Astrocyte of the spinal cord (primary cell): ENCODE results near the gene LIN28A.

ENCODE experiments used
- DNase-seq: peaks from one replicate; pipeline ENCODE4 v3.0.0; 2011; ENCODE audit warnings: low read depth, low spot score
- H3K4me3 ChIP-seq: 2 replicates; pipeline ENCODE4 v1.5.1; 2011; ENCODE audit warnings: low read depth, mild to moderate bottlenecking, low read length, moderate library complexity
- in situ Hi-C: cut with HindIII; loops from 2 replicates; pipeline ENCODE4 v1.10.0; 2017; ENCODE audit warnings: low sequenced_read_pairs
- TF ChIP-seq, protein P1 (sequence below): IDR thresholded peaks from 2 replicates; pipeline ENCODE4 v1.5.1; 2012; ENCODE audit warnings: low read depth, mild to moderate bottlenecking, low read length, inconsistent platforms

The LIN28A gene

DNA sequence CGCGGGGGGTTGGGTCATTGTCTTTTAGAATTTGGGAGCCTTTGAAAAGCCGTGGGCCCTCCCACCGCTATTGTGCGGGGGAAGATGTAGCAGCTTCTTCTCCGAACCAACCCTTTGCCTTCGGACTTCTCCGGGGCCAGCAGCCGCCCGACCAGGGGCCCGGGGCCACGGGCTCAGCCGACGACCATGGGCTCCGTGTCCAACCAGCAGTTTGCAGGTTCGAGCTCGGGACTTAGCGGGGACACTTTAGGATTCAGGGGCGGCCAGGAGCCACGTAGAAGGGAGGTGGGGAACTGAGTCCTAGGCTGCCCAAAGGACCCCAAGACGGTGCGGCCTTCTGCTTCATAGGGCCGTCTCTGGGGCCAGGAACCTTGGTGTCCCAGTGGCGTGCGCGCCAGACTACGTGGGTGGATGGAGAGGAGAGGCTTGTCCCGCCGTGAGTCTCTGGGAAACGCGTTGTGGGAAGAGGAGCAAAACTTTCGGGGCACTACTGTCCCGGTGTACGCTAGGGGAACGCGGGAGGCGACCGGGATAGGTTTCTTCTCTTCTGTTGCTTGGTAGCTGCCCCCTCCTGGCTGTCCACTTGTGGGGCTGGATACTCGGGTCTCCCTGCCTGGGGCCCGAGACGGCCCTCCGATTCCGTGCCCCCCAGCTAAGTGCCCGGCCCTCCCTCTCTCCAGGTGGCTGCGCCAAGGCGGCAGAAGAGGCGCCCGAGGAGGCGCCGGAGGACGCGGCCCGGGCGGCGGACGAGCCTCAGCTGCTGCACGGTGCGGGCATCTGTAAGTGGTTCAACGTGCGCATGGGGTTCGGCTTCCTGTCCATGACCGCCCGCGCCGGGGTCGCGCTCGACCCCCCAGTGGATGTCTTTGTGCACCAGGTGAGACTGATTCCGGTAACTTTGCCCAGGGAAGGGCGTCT lies at the start of gene LIN28A:
Gene LIN28A (plus strand): TSS at position 112 of the 918 bp plus-strand sequence. CDS start 75 bp downstream, at position 187.
- in situ Hi-C loops = no loop called here
- no peak for DNase-seq

GRCh38 chr1:26361605-26362122 lies 49.0 kb upstream of the LIN28A start:
- no peak overlapping the region for H3K4me3 ChIP-seq
- in situ Hi-C loops = no loop called here
- DNase-seq = no peak
- TF ChIP-seq, protein P1, sequence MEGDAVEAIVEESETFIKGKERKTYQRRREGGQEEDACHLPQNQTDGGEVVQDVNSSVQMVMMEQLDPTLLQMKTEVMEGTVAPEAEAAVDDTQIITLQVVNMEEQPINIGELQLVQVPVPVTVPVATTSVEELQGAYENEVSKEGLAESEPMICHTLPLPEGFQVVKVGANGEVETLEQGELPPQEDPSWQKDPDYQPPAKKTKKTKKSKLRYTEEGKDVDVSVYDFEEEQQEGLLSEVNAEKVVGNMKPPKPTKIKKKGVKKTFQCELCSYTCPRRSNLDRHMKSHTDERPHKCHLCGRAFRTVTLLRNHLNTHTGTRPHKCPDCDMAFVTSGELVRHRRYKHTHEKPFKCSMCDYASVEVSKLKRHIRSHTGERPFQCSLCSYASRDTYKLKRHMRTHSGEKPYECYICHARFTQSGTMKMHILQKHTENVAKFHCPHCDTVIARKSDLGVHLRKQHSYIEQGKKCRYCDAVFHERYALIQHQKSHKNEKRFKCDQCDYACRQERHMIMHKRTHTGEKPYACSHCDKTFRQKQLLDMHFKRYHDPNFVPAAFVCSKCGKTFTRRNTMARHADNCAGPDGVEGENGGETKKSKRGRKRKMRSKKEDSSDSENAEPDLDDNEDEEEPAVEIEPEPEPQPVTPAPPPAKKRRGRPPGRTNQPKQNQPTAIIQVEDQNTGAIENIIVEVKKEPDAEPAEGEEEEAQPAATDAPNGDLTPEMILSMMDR = no peak

More for the DNA sequence above, at the start of gene LIN28A:
- TF ChIP-seq, protein P1 = no peak
- no peak within 1 kb of the TSS for H3K4me3 ChIP-seq

DNA sequence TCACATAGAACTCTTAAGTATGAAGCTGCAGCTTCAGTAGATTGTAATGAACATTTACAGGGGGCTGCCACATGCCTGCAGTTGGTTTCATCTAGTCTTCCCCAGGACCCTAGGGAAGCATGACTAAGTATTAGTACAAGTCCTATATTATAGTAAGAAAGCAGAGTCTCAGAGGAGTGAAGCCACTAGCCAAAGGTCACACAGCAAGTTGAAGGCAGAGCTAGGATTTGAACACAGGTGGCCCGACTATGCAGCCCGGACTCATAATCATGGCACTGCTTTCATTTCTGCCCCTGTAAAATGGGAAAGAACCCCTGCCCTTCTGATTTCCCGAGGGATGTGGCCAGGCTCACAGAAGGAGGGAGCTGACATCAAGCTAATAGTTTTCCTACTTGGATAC lies 48.3 kb upstream of the LIN28A start:
- no peak for DNase-seq
- in situ Hi-C loops = no loop called here
- H3K4me3 ChIP-seq = no peak overlapping the region
- TF ChIP-seq, protein P1 = no peak

DNA sequence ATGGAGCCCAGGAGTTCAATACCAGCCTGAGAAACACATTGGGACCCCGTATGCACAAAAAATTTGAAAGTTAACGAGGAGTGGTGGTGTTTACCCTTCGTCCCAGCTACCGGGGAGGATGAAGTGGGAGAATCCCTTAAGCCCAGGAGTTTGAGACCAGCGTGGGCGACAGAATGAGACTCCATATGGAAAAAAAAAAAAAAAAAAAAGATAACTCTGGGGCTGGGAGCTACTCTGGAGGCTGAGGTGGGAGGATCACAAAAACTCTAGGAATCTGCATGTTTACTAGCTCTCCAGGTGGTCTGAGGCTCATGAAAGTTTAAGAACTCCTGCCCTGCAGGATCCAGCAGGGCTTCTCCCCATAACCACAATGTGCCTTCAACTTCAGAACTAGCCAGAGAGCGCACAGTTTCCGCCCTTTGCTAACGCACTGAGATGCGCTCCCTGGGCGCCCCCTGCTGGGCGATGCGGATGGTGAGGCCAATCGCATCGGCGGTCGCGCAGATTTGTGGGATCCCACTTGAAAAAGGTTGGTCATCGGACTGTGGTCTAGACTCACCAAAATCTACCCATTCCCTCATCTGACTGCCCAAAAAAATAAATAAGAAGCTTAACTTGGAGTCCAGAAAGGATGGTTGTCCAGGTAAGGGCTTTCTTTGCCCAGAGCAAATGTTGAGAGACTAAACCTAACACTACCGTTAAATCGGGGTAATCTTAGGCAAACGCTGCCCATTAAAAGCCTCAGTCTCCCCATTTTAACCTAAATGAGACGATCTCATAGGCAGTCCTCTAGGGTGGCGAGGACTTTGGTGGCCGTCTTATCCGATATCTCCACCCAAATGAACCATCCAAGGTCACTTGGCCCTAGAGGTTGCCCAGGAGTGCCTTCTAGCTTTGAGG lies 46.8 kb upstream of the LIN28A start:
- H3K4me3 ChIP-seq = no peak overlapping the region
- in situ Hi-C loops = no loop called here
- TF ChIP-seq, protein P1 = peak; percentile 98
- peak; percentile 62 for DNase-seq

GRCh38 chr1:26364956-26365355 lies 45.7 kb upstream of the LIN28A start:
- TF ChIP-seq, protein P1 = no peak
- H3K4me3 ChIP-seq = no peak overlapping the region
- no peak for DNase-seq
- in situ Hi-C loops = no loop called here

GRCh38 chr1:26367441-26367840 lies 43.2 kb upstream of the LIN28A start:
- no peak overlapping the region for H3K4me3 ChIP-seq

More at GRCh38 chr1:26367441-26367840, 43.2 kb upstream of the LIN28A start:
- TF ChIP-seq, protein P1 = no peak
- in situ Hi-C loops = no loop called here
- no peak for DNase-seq
